Stomach (tissue), 4 donors: ENCODE measurements around the gene CCDC149.

Source experiments
- EP300 ChIP-seq: sonication (generic); formaldehyde crosslinking; IDR thresholded peaks from one replicate; pipeline ENCODE4 v1.6.1; 2017; ENCODE audit warnings: antibody characterized with exemption
- TF ChIP-seq, protein P1 (sequence below), 7 experiments: fragments of 450-650 bp in 4 of 7; fragments of 200-600 bp in 3 of 7; sonication (generic) in 3 of 7; IDR thresholded peaks; one replicate each; pipeline ENCODE4 v1.5.1; 2016 to 2019; ENCODE audit warnings: antibody characterized with exemption in 7 of 7, control low read depth in 2 of 7, mild to moderate bottlenecking in 1 of 7

DNA sequence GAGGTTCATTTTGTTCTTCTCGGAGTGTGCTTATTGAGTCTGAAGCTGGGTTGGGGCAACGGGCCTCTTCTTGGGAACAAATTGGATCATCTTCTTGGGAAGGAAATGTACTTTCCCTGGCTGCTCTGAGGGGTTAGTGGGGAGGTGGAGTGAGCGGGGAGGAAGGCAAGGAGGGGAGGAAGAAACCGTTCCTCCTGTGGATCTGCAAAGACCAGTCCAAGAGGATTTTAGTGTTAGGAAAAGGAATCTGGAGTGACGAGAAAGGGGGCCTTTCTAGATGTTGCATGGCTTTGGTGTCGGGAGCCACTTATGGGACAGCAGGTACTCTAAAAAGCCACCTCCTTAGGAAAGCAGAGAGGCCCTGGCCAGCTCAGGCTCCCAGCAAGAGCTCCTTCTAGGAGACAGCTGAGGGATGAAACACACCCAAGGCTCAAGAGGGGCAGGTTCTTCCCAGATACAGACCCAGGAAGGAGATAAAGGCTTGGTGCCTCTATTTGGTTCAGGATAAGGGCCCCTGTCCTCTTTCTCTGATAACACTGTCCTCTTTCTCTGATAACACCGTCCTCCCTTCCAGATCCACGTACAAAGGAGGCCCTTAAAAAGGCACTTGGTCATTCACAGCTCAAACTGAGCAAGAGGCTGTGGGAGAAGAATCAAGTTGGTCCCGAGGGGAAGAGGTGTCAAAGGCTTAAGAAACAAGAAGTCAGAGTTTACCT lies 117.0 kb downstream of the CCDC149 start:
- TF ChIP-seq EP300: no peak
- TF ChIP-seq, protein P1, sequence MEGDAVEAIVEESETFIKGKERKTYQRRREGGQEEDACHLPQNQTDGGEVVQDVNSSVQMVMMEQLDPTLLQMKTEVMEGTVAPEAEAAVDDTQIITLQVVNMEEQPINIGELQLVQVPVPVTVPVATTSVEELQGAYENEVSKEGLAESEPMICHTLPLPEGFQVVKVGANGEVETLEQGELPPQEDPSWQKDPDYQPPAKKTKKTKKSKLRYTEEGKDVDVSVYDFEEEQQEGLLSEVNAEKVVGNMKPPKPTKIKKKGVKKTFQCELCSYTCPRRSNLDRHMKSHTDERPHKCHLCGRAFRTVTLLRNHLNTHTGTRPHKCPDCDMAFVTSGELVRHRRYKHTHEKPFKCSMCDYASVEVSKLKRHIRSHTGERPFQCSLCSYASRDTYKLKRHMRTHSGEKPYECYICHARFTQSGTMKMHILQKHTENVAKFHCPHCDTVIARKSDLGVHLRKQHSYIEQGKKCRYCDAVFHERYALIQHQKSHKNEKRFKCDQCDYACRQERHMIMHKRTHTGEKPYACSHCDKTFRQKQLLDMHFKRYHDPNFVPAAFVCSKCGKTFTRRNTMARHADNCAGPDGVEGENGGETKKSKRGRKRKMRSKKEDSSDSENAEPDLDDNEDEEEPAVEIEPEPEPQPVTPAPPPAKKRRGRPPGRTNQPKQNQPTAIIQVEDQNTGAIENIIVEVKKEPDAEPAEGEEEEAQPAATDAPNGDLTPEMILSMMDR (IDR thresholded peaks at IDR 0.05): no peak
